SU-DHL-6 (cell line): Measurements from ENCODE around the gene TBC1D22A.
A peak's percentile ranks its signal among the peaks of the same experiment; 100 is the strongest.

ENCODE experiments used
- H2AFZ ChIP-seq: fragments of 200-600 bp; sonication (generic); 2 replicates; pipeline ENCODE4 v1.6.1; 2014; ENCODE audit warnings: low read depth, mild to moderate bottlenecking, moderate library complexity, mixed read lengths, antibody characterized with exemption, low read length; ENCODE audit not compliant: severe bottlenecking
- H3F3A ChIP-seq: fragments of 200-600 bp; shearing (Covaris generic); 2 replicates; pipeline ENCODE4 v1.6.0; 2016; ENCODE audit warnings: antibody characterized with exemption, mild to moderate bottlenecking; ENCODE audit not compliant: insufficient read depth
- H3K27ac ChIP-seq: fragments of 200-600 bp; sonication (generic); 2 replicates; pipeline ENCODE4 v1.5.1; 2016; ENCODE audit warnings: low read depth, mild to moderate bottlenecking, low read length, moderate library complexity, mixed read lengths
- H3K27me3 ChIP-seq: fragments of 200-600 bp; sonication (generic), shearing (Covaris generic); 2 replicates; pipeline ENCODE4 v1.6.0; 2014; ENCODE audit warnings: mild to moderate bottlenecking, low read length
- H3K36me3 ChIP-seq: fragments of 200-600 bp; sonication (generic); 2 replicates; pipeline ENCODE4 v1.6.1; 2014; ENCODE audit warnings: mild to moderate bottlenecking, low read length, mixed read lengths
- H3K4me2 ChIP-seq: fragments of 300-600, 200-600 bp; shearing (Covaris generic), sonication (generic); 2 replicates; pipeline ENCODE4 v1.6.0; 2014; ENCODE audit warnings: low read length, low read depth, mild to moderate bottlenecking; ENCODE audit not compliant: poor library complexity, severe bottlenecking
- H3K4me3 ChIP-seq: fragments of 200-600 bp; sonication (generic); 2 replicates; pipeline ENCODE4 v1.5.1; 2014; ENCODE audit warnings: antibody characterized with exemption, low read length, mild to moderate bottlenecking, mixed read lengths; ENCODE audit not compliant: insufficient read depth, poor library complexity, severe bottlenecking
- H3K79me2 ChIP-seq: fragments of 200-600 bp; sonication (generic); 2 replicates; pipeline ENCODE4 v1.6.1; 2014; ENCODE audit warnings: mild to moderate bottlenecking, low read length, moderate library complexity; ENCODE audit not compliant: insufficient read depth
- H3K9ac ChIP-seq: fragments of 200-600 bp; sonication (generic); 2 replicates; pipeline ENCODE4 v1.7.0; 2014; ENCODE audit warnings: mild to moderate bottlenecking, low read length
- H3K9me2 ChIP-seq: fragments of 200-600 bp; sonication (generic); replicated peaks from 2 replicates; pipeline ENCODE4 v1.6.1; 2014; ENCODE audit warnings: low read length; ENCODE audit not compliant: insufficient read depth
- H3K9me3 ChIP-seq: fragments of 200-600 bp; sonication (generic); 2 replicates; pipeline ENCODE4 v1.6.1; 2014; ENCODE audit warnings: low read length, mixed read lengths; ENCODE audit not compliant: insufficient read depth
- H4K20me1 ChIP-seq: fragments of 200-600 bp; sonication (generic); 2 replicates; pipeline ENCODE4 v1.6.1; 2014; ENCODE audit warnings: low read depth, mild to moderate bottlenecking, antibody characterized with exemption, low read length, moderate library complexity, mixed read lengths
- CTCF ChIP-seq: fragments of 200-600 bp; sonication (generic); IDR thresholded peaks from one replicate; pipeline ENCODE4 v1.5.1; 2017; ENCODE audit warnings: antibody characterized with exemption, mild to moderate bottlenecking, low read length, moderate library complexity; ENCODE audit not compliant: insufficient read depth, poor library complexity, severe bottlenecking
- EZH2phosphoT487 ChIP-seq: fragments of 200-600 bp; sonication (generic), shearing (Covaris generic); conservative IDR thresholded peaks from 2 replicates; pipeline ENCODE4 v1.6.1; 2018; ENCODE audit warnings: mild to moderate bottlenecking, antibody characterized with exemption, low read length, moderate library complexity, mixed read lengths

The TBC1D22A gene

GRCh38 chr22:46735747-46736608 is 26.5 kb upstream of the TBC1D22A start:
- no peak overlapping the region for H3K9ac ChIP-seq
- no peak overlapping the region for H3K4me3 ChIP-seq
- H3K27ac ChIP-seq: no peak overlapping the region

GRCh38 chr22:46736705-46737104 is 25.7 kb upstream of the TBC1D22A start:
- no peak overlapping the region for H2AFZ ChIP-seq
- no peaks in the 10 kb centered on the region for H3K9me2 ChIP-seq
- no peak overlapping the region for H3K27ac ChIP-seq
- H3K4me2 ChIP-seq: peak overlapping the region; percentile 72
- H3K4me3 ChIP-seq: peak overlapping the region; percentile 57
- H3F3A ChIP-seq: no peaks in the 10 kb centered on the region
- peak overlapping the region; percentile 63; the same call in 1 of the 2 replicates for H3K9ac ChIP-seq
- no peaks in the 10 kb centered on the region for H3K9me3 ChIP-seq
- H3K27me3 ChIP-seq: no peaks in the 10 kb centered on the region
- TF ChIP-seq CTCF: no peak
- no peak for TF ChIP-seq EZH2phosphoT487
- no peaks in the 10 kb centered on the region for H3K36me3 ChIP-seq
- no peaks in the 10 kb centered on the region; the same call in 1 of the 2 replicates for H4K20me1 ChIP-seq
- H3K79me2 ChIP-seq: peaks cover 18% of the 10 kb centered on the region; the same call in 1 of the 2 replicates

More at GRCh38 chr22:46735747-46736608, 26.5 kb upstream of the TBC1D22A start:
- Histone ChIP-seq H3K9me2 (no peaks in the 10 kb centered on the region), H3K36me3 (no peaks in the 10 kb centered on the region), H3K27me3 (no peaks in the 10 kb centered on the region), H3K9me3 (no peaks in the 10 kb centered on the region), H3K79me2 (peaks cover 18% of the 10 kb centered on the region; the same call in 1 of the 2 replicates), H2AFZ (no peak overlapping the region), H3F3A (no peaks in the 10 kb centered on the region), H4K20me1 (no peaks in the 10 kb centered on the region; the same call in 1 of the 2 replicates), H3K4me2 (peak overlapping the region; percentile 72)
- TF ChIP-seq EZH2phosphoT487 (no peak), CTCF (no peak)

- Histone ChIP-seq H3K9ac (peak overlapping the region; percentile 63), H3K36me3 (no peaks in the 10 kb centered on the region), H3K9me3 (no peaks in the 10 kb centered on the region), H2AFZ (no peak overlapping the region), H3K27ac (peak overlapping the region; percentile 66), H4K20me1 (no peaks in the 10 kb centered on the region; the same call in 1 of the 2 replicates), H3K27me3 (no peaks in the 10 kb centered on the region), H3K4me3 (peak overlapping the region; percentile 57), H3K4me2 (peak overlapping the region; percentile 72), H3K9me2 (no peaks in the 10 kb centered on the region), H3K79me2 (peaks cover 18% of the 10 kb centered on the region; the same call in 1 of the 2 replicates), H3F3A (no peaks in the 10 kb centered on the region)
- TF ChIP-seq CTCF: no peak
- no peak for TF ChIP-seq EZH2phosphoT487
These were observed 25.1 kb upstream of the TBC1D22A start for GRCh38 chr22:46737105-46737975.
